H9 (cell line): ENCODE measurements around the gene DMBT1. TPM values are rescaled to one million over a fixed set of nuclear protein-coding genes. Genes with fewer than 3 reads are reported as not detected.

ENCODE experiments used
- DNase-seq: peaks from one replicate; pipeline ENCODE4 v3.0.0-alpha.2; 2017
- H2AFZ ChIP-seq: one replicate; pipeline ENCODE4 v1.6.1; 2013; ENCODE audit warnings: mild to moderate bottlenecking, low read length, control low read depth, moderate library complexity
- H2AK5ac ChIP-seq: 2 replicates; pipeline ENCODE4 v1.6.1; 2013; ENCODE audit warnings: low read length, control low read depth, mixed read lengths; ENCODE audit not compliant: insufficient read length
- H2BK120ac ChIP-seq: one replicate; pipeline ENCODE4 v1.6.1; 2013; ENCODE audit warnings: low read depth, mild to moderate bottlenecking, low read length, control low read depth, inconsistent platforms; ENCODE audit not compliant: poor library complexity, severe bottlenecking
- H2BK12ac ChIP-seq: 2 replicates; pipeline ENCODE4 v1.6.1; 2013; ENCODE audit warnings: low read length, control low read depth, mixed read lengths, low read depth; ENCODE audit not compliant: insufficient read length
- H2BK15ac ChIP-seq: 2 replicates; pipeline ENCODE4 v1.6.1; 2013; ENCODE audit warnings: low read depth, low read length, control low read depth
- H2BK20ac ChIP-seq: one replicate; pipeline ENCODE4 v1.6.1; 2013; ENCODE audit warnings: low read depth, mild to moderate bottlenecking, low read length, control low read depth, inconsistent platforms; ENCODE audit not compliant: poor library complexity, severe bottlenecking
- H2BK5ac ChIP-seq: 2 replicates; pipeline ENCODE4 v1.6.1; 2013; ENCODE audit warnings: low read length, control low read depth, mixed read lengths; ENCODE audit not compliant: insufficient read length
- H3K14ac ChIP-seq: 2 replicates; pipeline ENCODE4 v1.6.1; 2013; ENCODE audit warnings: low read length, control low read depth; ENCODE audit not compliant: insufficient read depth
- H3K18ac ChIP-seq: 2 replicates; pipeline ENCODE4 v1.6.1; 2013; ENCODE audit warnings: low read depth, mild to moderate bottlenecking, mixed read lengths, low read length, control low read depth; ENCODE audit not compliant: insufficient read length
- H3K23ac ChIP-seq: 2 replicates; pipeline ENCODE4 v1.6.1; 2013; ENCODE audit warnings: low read length, control low read depth, mixed read lengths, low read depth; ENCODE audit not compliant: insufficient read length
- H3K23me2 ChIP-seq: 2 replicates; pipeline ENCODE4 v1.6.1; 2013; ENCODE audit warnings: low read depth, mild to moderate bottlenecking, mixed read lengths, low read length, control low read depth; ENCODE audit not compliant: insufficient read length, poor library complexity, severe bottlenecking
- H3K27ac ChIP-seq: 2 replicates; pipeline ENCODE4 v1.5.1; 2013; ENCODE audit warnings: low read length, control low read depth, mixed read lengths, low read depth; ENCODE audit not compliant: insufficient read length
- H3K27me3 ChIP-seq: 2 replicates; pipeline ENCODE4 v1.6.1; 2013; ENCODE audit warnings: low read length, control low read depth, inconsistent platforms; ENCODE audit not compliant: insufficient read depth
- H3K4ac ChIP-seq: 2 replicates; pipeline ENCODE4 v1.6.1; 2013; ENCODE audit warnings: low read depth, mild to moderate bottlenecking, control low read depth, inconsistent platforms, low read length, moderate library complexity
- H3K4me1 ChIP-seq: 2 replicates; pipeline ENCODE4 v1.6.1; 2013; ENCODE audit warnings: low read length, control low read depth, inconsistent platforms; ENCODE audit not compliant: insufficient read depth
- H3K4me2 ChIP-seq: 2 replicates; pipeline ENCODE4 v1.6.1; 2013; ENCODE audit warnings: low read length, control low read depth, mixed read lengths; ENCODE audit not compliant: insufficient read length, insufficient read depth
- H3K56ac ChIP-seq: 2 replicates; pipeline ENCODE4 v1.6.1; 2013; ENCODE audit warnings: low read depth, mild to moderate bottlenecking, mixed read lengths, low read length, control low read depth; ENCODE audit not compliant: insufficient read length
- H3K79me1 ChIP-seq: 2 replicates; pipeline ENCODE4 v1.6.1; 2013; ENCODE audit warnings: low read depth, mild to moderate bottlenecking, moderate library complexity, low read length, control low read depth, inconsistent platforms; ENCODE audit not compliant: insufficient read depth, poor library complexity, severe bottlenecking
- H3K79me2 ChIP-seq: 2 replicates; pipeline ENCODE4 v1.6.1; 2013; ENCODE audit warnings: low read length, control low read depth, inconsistent platforms; ENCODE audit not compliant: insufficient read depth
- H3K9ac ChIP-seq: 2 replicates; pipeline ENCODE4 v1.6.1; 2013; ENCODE audit warnings: low read length, control low read depth, mixed read lengths; ENCODE audit not compliant: insufficient read length; ENCODE audit errors: extremely low read depth
- H3K9me3 ChIP-seq: one replicate; pipeline ENCODE4 v1.6.1; 2013; ENCODE audit warnings: low read depth, low read length, inconsistent platforms; ENCODE audit not compliant: control insufficient read depth
- H3T11ph ChIP-seq: one replicate; pipeline ENCODE4 v1.6.1; 2013; ENCODE audit warnings: mild to moderate bottlenecking, low read length, control low read depth, inconsistent platforms
- H4K20me1 ChIP-seq: one replicate; pipeline ENCODE4 v1.6.1; 2013; ENCODE audit not compliant: control insufficient read depth, insufficient read length, insufficient read depth
- H4K5ac ChIP-seq: 2 replicates; pipeline ENCODE4 v1.6.1; 2013; ENCODE audit warnings: low read depth, mild to moderate bottlenecking, mixed read lengths, low read length, control low read depth; ENCODE audit not compliant: insufficient read length
- H4K8ac ChIP-seq: replicated peaks from 2 replicates; pipeline ENCODE4 v1.6.1; 2013; ENCODE audit warnings: low read length, control low read depth, mixed read lengths, low read depth; ENCODE audit not compliant: insufficient read length
- H4K91ac ChIP-seq: 2 replicates; pipeline ENCODE4 v1.6.1; 2013; ENCODE audit warnings: low read depth, mild to moderate bottlenecking, moderate library complexity, mixed read lengths, low read length, control low read depth; ENCODE audit not compliant: insufficient read length
- H3K27ac Mint-ChIP-seq, 3 experiments: 2 replicates in 2 of 3; 3 replicates in 1 of 3; pipeline ENCODE4 v1.8.0; 2020 to 2021; ENCODE audit warnings: mixed read lengths in 3 of 3, mild to moderate bottlenecking in 1 of 3, moderate library complexity in 1 of 3
- H3K27me3 Mint-ChIP-seq: 2 replicates; pipeline ENCODE4 v1.8.0; 2021; ENCODE audit warnings: low read depth, mild to moderate bottlenecking, moderate library complexity, mixed read lengths
- H3K36me3 Mint-ChIP-seq, 3 experiments: 2 replicates in 2 of 3; 3 replicates in 1 of 3; pipeline ENCODE4 v1.8.0; 2020 to 2021; ENCODE audit warnings: low read depth in 3 of 3, mixed read lengths in 3 of 3; ENCODE audit not compliant: insufficient read depth in 1 of 3
- H3K4me1 Mint-ChIP-seq, 2 experiments: 2 replicates each; pipeline ENCODE4 v1.8.0; 2020; ENCODE audit warnings: mixed read lengths in 2 of 2
- H3K4me3 Mint-ChIP-seq, 2 experiments: 2 replicates in 1 of 2; 3 replicates in 1 of 2; pipeline ENCODE4 v1.8.0; 2020 to 2021; ENCODE audit warnings: mild to moderate bottlenecking in 2 of 2, mixed read lengths in 2 of 2, moderate library complexity in 1 of 2
- H3K9me3 Mint-ChIP-seq, 2 experiments: 2 replicates in 1 of 2; 3 replicates in 1 of 2; pipeline ENCODE4 v1.8.0; 2020; ENCODE audit warnings: mild to moderate bottlenecking in 2 of 2, mixed read lengths in 2 of 2, moderate library complexity in 1 of 2
- CTCF ChIP-seq: fragments of 200-600 bp; sonication (generic); conservative IDR thresholded peaks from 3 replicates; pipeline ENCODE4 v1.8.0; 2021; ENCODE audit warnings: antibody characterized with exemption, mild to moderate bottlenecking
- WGBS: extraction: QIAGEN DNeasy Blood & Tissue Kit; methylation state at CpG from one replicate; pipeline ENCODE4 v1.1.7; 2013; ENCODE audit warnings: missing lambda C conversion rate, low lambda C conversion rate, mixed read lengths; ENCODE audit not compliant: insufficient read length; ENCODE audit errors: extremely low coverage; 5-methylcytosine and 5-hydroxymethylcytosine counted together
- total RNA-seq: library from RNA; stranded (reverse); gene quantifications from 2 replicates; pipeline ENCODE4 v1.2.1, GENCODE V29; 2021

Gene DMBT1
- total RNA-seq, 1 experiment from 2014 or later = 0.04 TPM

- H3K79me1 ChIP-seq = no peaks in the 10 kb centered on the region
- H3K23ac ChIP-seq = no peak overlapping the region
- Mint-ChIP-seq H3K27me3 (no peaks in the 10 kb centered on the region; the same call in 1 of the 2 replicates), H3K9me3 (peaks cover 2 to 3% of the 10 kb centered on the region in 2 experiments; a peak in 2 of 5 replicates), H3K4me3 (no peak overlapping the region), H3K4me1 (no peaks in the 10 kb centered on the region), H3K27ac (no peak overlapping the region), H3K36me3 (no peaks in the 10 kb centered on the region; a peak in 1 of 7 replicates)
- DNase-seq = no peak
- H3T11ph ChIP-seq = no peak overlapping the region
- no peaks in the 10 kb centered on the region for H3K4me1 ChIP-seq
- H3K18ac ChIP-seq = no peak overlapping the region
- H2BK15ac ChIP-seq = no peak overlapping the region
- H3K23me2 ChIP-seq = no peaks in the 10 kb centered on the region
- no peak overlapping the region for H3K56ac ChIP-seq
- no CpG with 5 or more reads among the region's 2 CpGs for WGBS
- H4K8ac ChIP-seq = no peak overlapping the region
- no peaks in the 10 kb centered on the region for H3K27me3 ChIP-seq
- H3K4ac ChIP-seq = no peak overlapping the region
- H2BK20ac ChIP-seq = no peak overlapping the region
- H3K9ac ChIP-seq = no peak overlapping the region
- no peaks in the 10 kb centered on the region for H3K9me3 ChIP-seq
- no peak overlapping the region for H2AFZ ChIP-seq
- no peak for TF ChIP-seq CTCF
- H2BK5ac ChIP-seq = no peak overlapping the region
- H2BK12ac ChIP-seq = no peak overlapping the region
- H4K20me1 ChIP-seq = no peaks in the 10 kb centered on the region
- H2AK5ac ChIP-seq = no peak overlapping the region
- H3K79me2 ChIP-seq = no peaks in the 10 kb centered on the region
- H2BK120ac ChIP-seq = no peak overlapping the region
- no peak overlapping the region for H3K14ac ChIP-seq
- no peak overlapping the region for H4K5ac ChIP-seq
- no peak overlapping the region for H3K4me2 ChIP-seq
- H4K91ac ChIP-seq = no peak overlapping the region
- H3K27ac ChIP-seq = no peak overlapping the region
These were observed 23.0 kb upstream of the DMBT1 start for GRCh38 chr10:122537545-122537944.
